ENCODE measurements around the gene WDR93. TPM values are rescaled to one million over a fixed set of nuclear protein-coding genes. Genes with fewer than 3 reads are reported as not detected.

The WDR93 gene
- total RNA-seq, 1 experiment from 2014 or later = not detected

GRCh38 chr15:89750560-89751542 lies 60.2 kb downstream of the WDR93 start, which contains the start of gene MESP1:
MESP1 (minus strand) TSS chr15:89751249; CDS start chr15:89751231, 18 bp downstream.
- POLR2A ChIA-PET = interaction anchor here (1.7 kb wide), 1 partner anchor 10 kb away, joined by 4 read pairs; no protein-coding TSS in a partner anchor
- peak; percentile 87 for ATAC-seq
- no peak within 1 kb of the TSS for H3K27ac Mint-ChIP-seq
- peaks cover 20% of the 10 kb centered on the region; the same call in 1 of the 2 replicates for H3K4me1 Mint-ChIP-seq
- no peaks in the 10 kb centered on the region for H3K9me3 Mint-ChIP-seq
- peak within 1 kb of the TSS; percentile 62 for H3K4me3 Mint-ChIP-seq
- peaks cover 40% of the 10 kb centered on the region for H3K27me3 Mint-ChIP-seq (ENCODE audit: low read depth)
- CTCF ChIA-PET = interaction anchor here (0.8 to 6.7 kb wide), 15 partner anchors 10 to 499 kb away, joined by 3 to 54 read pairs (median 3); no protein-coding TSS in a partner anchor
- H3K36me3 Mint-ChIP-seq = no peaks in the 10 kb centered on the region
- peak; percentile 93 for DNase-seq (ENCODE audit: low spot score)
- TF ChIP-seq ATF2 (CRISPR knock-in tag; IDR thresholded peaks at IDR 0.05; ENCODE audit: borderline replicate concordance, low read depth) = no peak
- TF ChIP-seq STAT6 (CRISPR knock-in tag; conservative IDR thresholded peaks at IDR 0.05; ENCODE audit: low read depth) = no peak
- TF ChIP-seq PRRX2 (CRISPR knock-in tag; IDR thresholded peaks at IDR 0.05) = no peak
- TF ChIP-seq TEAD4 (CRISPR knock-in tag; IDR thresholded peaks at IDR 0.05) = 0 out of 2 replicates have a peak, but pooled peaks have one; percentile 26
- TF ChIP-seq PREB (CRISPR knock-in tag; IDR thresholded peaks at IDR 0.05; ENCODE audit: borderline replicate concordance) = peak; percentile 29; the same call in 1 of the 2 replicates
- TF ChIP-seq ATF3 (CRISPR knock-in tag; conservative IDR thresholded peaks at IDR 0.05) = 0 out of 2 replicates have a peak, but pooled peaks have one; percentile 46
- no peak for TF ChIP-seq AR (CRISPR knock-in tag; IDR thresholded peaks at IDR 0.05)
- TF ChIP-seq NFE2L1 (CRISPR knock-in tag; IDR thresholded peaks at IDR 0.05) = peak; percentile 78; the same call in 1 of the 2 replicates
- TF ChIP-seq GTF2I (CRISPR knock-in tag; conservative IDR thresholded peaks at IDR 0.05) = no peak
- TF ChIP-seq GABPB1 (CRISPR knock-in tag; IDR thresholded peaks at IDR 0.05) = 0 out of 2 replicates have a peak, but pooled peaks have one; percentile 23
- peak; percentile 83 for TF ChIP-seq E2F5 (CRISPR knock-in tag; IDR thresholded peaks at IDR 0.05)
- TF ChIP-seq CDX4 (CRISPR knock-in tag; IDR thresholded peaks at IDR 0.05; ENCODE audit: borderline replicate concordance) = no peak
- TF ChIP-seq FOXP1 (CRISPR knock-in tag; IDR thresholded peaks at IDR 0.05; ENCODE audit: borderline replicate concordance) = peak; percentile 64
- peak; percentile 51; the same call in 1 of the 2 replicates for TF ChIP-seq ATF1 (CRISPR knock-in tag; IDR thresholded peaks at IDR 0.05)
- TF ChIP-seq AFF4 (CRISPR knock-in tag; IDR thresholded peaks at IDR 0.05; ENCODE audit: borderline replicate concordance) = no peak
- no peak for TF ChIP-seq ZNF671 (CRISPR knock-in tag; IDR thresholded peaks at IDR 0.05)
- no peak for TF ChIP-seq RORB (CRISPR knock-in tag; IDR thresholded peaks at IDR 0.05)
- peak; percentile 21; the same call in 1 of the 2 replicates for TF ChIP-seq TCF7 (CRISPR knock-in tag; IDR thresholded peaks at IDR 0.05; ENCODE audit: low read depth)
- TF ChIP-seq MAX (CRISPR knock-in tag; IDR thresholded peaks at IDR 0.05) = peak; percentile 82; the same call in 1 of the 2 replicates

All from WTC11 (cell line).